ENCODE results near the gene KCNJ13. TPM values are rescaled to one million over a fixed set of nuclear protein-coding genes. Genes with fewer than 3 reads are reported as not detected.
A peak's percentile ranks its signal among the peaks of the same experiment; 100 is the strongest.
"Not testable (repeated sequence)": the region's sequence is repeated elsewhere in the genome, so short reads cannot be mapped to it uniquely, and the experiment has no call there.

KCNJ13 gene
- total RNA-seq, 1 experiment from 2014 or later, result not detected

DNA sequence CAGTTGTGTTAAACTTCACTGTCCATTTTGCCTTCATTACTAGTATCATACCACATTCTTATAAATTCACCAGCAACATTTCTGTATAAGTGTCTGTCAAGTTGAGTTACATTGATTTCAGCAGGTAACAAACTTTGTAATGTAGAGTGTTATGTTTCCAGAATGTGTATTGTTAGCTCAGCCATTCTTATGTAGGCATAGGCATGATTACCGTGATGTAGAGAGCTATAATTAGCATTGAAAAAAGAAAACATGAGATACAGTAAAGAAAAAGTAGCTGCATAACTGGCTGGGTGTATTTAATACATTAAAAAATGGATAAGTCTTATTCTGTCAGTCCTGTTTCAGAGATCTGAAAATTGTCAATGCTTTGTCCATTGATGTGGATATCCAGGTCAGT is 8.5 kb downstream of the KCNJ13 start:
- DNase-seq (ENCODE audit: low read depth), result no peak

- peak; percentile 52 for DNase-seq (ENCODE audit: low read depth)
Observed at GRCh38 chr2:232761301-232761907, 15.0 kb downstream of the KCNJ13 start.

DNA sequence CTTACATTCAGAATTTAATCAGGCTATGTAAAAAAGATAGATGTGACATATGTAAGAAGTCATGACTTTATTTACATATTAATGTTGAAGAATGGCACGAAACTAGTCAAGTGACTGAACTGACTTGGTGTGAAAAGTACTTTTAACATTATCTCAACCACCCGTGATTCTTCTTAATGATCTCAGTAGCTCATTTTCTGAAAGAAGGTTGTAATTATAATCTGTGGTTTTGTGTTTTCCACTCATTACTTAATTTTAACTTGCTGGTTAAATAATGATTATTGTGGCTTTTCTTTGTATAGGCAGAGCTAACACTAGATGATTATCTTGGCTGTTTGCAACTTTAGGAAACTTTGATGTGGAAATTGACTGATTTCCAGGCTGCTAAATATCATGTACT is 18.5 kb downstream of the KCNJ13 start:
- DNase-seq (ENCODE audit: low read depth), result no peak

DNA sequence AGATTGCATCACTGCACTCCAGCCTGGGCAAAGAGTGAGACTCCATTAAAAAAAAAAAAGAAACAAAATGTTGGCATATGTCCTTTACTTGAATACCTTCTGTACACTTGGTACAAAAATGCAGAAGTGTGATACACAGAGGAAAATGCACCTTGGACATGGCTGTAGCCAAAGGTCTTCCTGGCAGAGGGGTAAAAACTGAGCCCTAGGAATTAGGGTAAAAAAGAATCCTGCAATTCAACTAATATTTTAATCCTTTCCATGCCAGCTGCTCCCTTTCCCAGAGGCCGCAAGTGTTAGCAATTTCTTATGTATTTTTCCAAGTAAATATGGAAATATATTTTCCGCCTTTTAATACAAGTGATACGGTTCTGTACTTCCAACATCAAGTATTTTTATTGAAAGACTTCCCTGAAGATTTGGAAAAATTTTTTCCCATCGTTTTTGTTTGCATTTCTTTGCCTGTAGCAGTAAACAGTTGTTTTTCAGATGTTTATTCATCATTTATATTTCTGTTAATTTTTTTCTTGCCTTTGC is 26.2 kb downstream of the KCNJ13 start:
- no peak for DNase-seq (ENCODE audit: low read depth)

DNA sequence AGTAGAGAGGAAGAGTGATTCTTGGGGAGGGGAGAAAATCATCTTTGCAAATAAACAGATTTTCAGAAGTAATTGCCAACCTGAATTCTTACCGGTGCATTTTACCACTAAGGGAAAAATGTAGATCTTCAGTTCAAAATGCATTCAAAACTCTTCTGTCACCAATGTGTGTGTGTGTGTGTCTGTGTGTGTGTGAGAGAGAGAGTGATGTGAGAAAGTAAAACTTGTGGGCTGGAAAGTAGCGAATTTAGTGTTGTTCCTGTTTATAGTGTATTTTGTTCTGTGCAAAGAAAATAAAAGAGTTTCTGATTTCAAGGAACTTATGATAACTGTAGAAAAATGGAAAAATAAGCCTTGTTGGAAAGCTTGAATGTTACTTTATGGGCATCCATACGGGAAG is 27.0 kb downstream of the KCNJ13 start:
- no peak for DNase-seq (ENCODE audit: low read depth)

GRCh38 chr2:232748038-232748437 is 28.3 kb downstream of the KCNJ13 start:
- DNase-seq (ENCODE audit: low read depth), result no peak

- DNase-seq (ENCODE audit: low read depth), result no peak
Observed at GRCh38 chr2:232744963-232745362, 31.4 kb downstream of the KCNJ13 start.

GRCh38 chr2:232741972-232742371 is 34.4 kb downstream of the KCNJ13 start:
- no peak for DNase-seq (ENCODE audit: low read depth)

- DNase-seq (ENCODE audit: low read depth), result no peak
Observed at GRCh38 chr2:232741294-232741693, 35.1 kb downstream of the KCNJ13 start.

GRCh38 chr2:232731470-232731869 is 44.9 kb downstream of the KCNJ13 start:
- DNase-seq (ENCODE audit: low read depth), result peak; percentile 2

DNA sequence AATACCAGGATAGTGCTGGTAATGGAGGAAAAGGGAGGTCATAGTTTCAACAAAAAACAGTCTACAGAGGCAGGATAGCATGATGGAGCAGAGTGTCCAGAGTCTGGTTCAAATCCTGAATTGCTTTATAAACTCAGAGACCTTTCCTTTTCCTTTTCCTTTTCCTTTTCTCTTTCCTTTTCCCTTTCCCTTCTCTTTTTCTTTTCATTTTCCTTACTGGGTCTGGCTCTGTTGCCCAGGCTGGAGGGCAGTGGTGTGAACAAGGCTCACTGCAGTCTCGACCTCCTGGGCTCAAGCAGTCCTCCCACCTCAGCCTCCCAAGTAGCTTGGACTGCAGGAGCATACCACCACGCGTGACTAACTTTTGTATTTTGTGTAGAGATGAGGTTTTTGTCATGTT is 47.6 kb downstream of the KCNJ13 start:
- no peak for DNase-seq (ENCODE audit: low read depth)

DNA sequence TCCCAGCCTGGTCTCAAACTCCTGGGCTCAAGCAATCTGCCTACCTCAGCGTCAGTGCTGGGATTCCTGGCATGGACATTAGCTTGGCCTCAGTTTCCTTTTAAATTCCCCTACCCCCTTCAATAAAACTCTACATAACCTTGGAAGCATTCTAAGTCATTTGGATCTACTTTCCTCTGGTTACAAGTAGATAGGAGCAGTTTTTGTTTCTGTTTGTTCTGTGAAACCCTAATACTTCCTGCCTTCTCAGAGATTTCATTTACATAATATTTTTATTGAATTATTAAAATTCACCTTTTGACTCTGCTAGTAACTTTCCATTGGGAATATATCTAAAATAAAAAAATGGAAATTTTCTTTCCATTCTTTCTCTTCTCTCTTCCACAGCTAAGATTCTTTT is 53.3 kb downstream of the KCNJ13 start:
- DNase-seq (ENCODE audit: low read depth), result no peak

- no peak for DNase-seq (ENCODE audit: low read depth)
Observed at GRCh38 chr2:232721882-232722281, 54.5 kb downstream of the KCNJ13 start.

DNA sequence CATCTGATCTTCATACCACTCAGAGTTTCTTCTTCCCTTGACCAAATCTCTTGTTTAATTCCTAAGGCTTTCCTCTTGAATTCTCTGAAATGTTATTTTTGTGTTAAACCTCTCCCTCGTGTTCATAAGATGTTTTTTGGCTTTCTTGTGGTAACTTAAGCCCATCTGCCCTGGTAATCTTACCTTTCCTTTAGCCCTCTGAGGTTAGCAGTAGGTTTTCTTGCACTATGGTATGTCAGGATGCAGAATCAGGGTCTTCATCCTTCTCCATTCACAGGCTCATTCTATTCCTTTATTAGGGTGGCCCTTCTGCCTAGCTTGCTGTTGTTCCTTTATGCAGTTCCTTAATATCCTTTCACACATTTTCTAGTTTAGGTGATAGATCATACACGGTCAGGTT is 55.1 kb downstream of the KCNJ13 start:
- no peak for DNase-seq (ENCODE audit: low read depth)

DNA sequence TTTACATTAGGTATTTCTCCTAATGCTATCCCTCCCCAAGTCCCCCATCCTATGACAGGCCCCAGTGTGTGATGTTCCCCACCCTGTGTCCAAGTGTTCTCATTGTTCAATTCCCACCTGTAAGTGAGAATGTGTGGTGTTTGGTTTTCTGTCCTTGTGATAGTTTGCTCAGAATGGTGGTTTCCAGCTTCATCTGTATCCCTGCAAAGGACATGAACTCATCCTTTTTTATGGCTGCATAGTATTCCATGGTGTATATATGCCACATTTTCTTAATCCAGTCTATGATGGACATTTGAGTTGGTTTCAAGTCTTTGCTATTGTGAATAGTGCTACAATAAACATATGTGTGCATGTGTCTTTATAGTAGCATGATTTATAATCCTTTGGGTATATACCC is 56.3 kb downstream of the KCNJ13 start:
- not testable (repeated sequence) for DNase-seq (ENCODE audit: low read depth)

Other genes starting within 250 kb of the KCNJ13 start
- gene CHRNG, start 236.9 kb downstream of the KCNJ13 start, total RNA-seq (2014; rRNA removed; shearing (Covaris generic)), result not detected in 2 replicates
- gene TIGD1, start 226.0 kb downstream of the KCNJ13 start, total RNA-seq (2014; rRNA removed; shearing (Covaris generic)), result 3.2 and 3.4 TPM in 2 replicates
- gene EIF4E2, start 225.9 kb downstream of the KCNJ13 start, total RNA-seq (2014; rRNA removed; shearing (Covaris generic)), result 79.1 and 79.4 TPM in 2 replicates
- 0.49 and 1.7 TPM in 2 replicates for gene EFHD1, start 143.0 kb downstream of the KCNJ13 start, total RNA-seq (2014; rRNA removed; shearing (Covaris generic))
- 38.4 and 45.6 TPM in 2 replicates for gene GIGYF2, start 79.2 kb downstream of the KCNJ13 start, total RNA-seq (2014; rRNA removed; shearing (Covaris generic))
- gene SNORC, start 93.7 kb upstream of the KCNJ13 start, total RNA-seq (2014; rRNA removed; shearing (Covaris generic)), result 0.52 and 0.71 TPM in 2 replicates
- 3.5 and 7.8 TPM in 2 replicates for gene NGEF, start 236.7 kb upstream of the KCNJ13 start, total RNA-seq (2014; rRNA removed; shearing (Covaris generic))

All from M059J (cell line).